Measurements from ENCODE around the gene DNAJB1.
"Not testable (repeated sequence)": the region's sequence is repeated elsewhere in the genome, so short reads cannot be mapped to it uniquely, and the experiment has no call there.

DNAJB1 gene

DNA sequence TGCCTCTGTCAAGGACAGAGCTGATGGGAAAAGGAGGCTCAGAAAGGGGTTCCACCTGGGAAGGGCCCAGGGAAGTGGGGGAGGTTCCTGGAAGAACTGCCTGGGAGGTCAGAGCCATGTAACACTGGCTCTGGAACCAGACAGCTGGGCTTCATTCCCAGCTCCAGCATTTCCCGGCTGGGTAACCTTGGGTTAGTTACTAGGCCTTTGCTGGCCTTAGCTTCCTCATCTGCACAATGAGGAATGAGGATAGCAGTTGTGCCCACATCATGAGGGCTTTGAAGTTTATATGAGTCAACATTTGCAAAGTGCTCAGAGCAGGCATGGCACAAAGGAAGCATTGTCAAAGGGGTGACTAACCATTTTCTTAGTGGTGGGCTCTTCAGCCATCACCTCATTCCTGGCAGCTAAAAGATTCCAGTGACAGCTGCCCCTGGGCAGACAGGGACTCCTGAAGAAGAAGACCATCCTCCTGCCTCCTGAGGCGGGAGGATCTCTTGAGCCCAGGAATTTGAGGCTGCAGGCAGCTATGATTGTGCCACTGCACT lies 1.7 kb upstream of the DNAJB1 start:
- no peak for DNase-seq

- no peak for DNase-seq
These were observed 1.2 kb upstream of the DNAJB1 start for GRCh38 chr19:14519245-14519859.

DNA sequence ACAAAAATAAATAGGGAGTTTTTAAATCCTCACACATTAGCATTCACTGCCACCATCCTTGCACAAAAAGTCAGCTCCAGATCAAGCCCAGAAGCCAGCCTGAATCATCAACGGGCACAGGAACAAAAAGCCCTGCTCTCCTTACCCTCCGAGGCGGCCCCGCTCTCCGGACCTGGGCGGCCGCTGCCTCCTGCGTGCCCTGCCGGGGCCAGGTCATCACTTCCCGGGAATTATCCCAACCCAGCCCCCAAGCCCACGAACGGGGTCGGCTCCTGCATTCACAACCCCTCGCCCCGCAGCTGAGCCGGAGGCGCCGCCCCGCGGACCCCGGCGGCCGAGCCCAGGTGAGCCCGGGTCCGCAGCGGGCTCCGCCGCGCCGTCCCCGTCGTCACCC lies 754 bp downstream of the DNAJB1 start:
- DNase-seq = no peak

DNA sequence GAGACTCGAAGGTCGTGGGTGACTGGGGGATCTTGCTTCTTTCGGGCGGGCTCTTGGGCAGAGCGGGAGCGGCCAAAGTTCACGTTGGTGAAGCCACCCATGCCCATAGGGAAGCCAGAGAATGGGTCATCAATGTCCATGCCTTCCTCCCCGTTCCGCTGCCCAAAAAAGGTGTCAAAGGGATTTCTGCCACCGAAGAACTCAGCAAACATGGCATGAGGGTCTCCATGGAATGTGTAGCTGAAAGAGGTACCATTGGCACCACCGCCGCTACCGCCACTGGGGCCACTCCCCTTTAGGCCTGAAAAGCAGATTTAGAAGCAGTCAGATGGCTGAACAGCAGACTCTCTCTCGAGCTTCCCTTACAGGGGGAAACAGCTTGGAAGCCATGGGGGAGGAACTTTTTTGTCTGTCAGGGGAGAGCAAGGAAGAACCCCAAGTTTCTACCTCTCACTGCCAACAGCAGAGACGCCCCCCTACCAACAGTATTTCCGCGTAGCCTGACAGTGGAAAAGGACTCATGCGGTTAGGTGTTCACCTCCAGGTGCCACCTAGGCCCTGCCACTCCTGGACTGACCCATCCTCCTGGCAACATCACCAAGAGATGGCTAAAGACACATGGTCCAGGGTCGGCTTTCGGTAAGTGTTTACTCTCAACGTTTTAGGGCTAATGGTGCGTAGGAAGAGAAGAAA lies 1.3 kb downstream of the DNAJB1 start:
- DNase-seq = peak; percentile 21

DNA sequence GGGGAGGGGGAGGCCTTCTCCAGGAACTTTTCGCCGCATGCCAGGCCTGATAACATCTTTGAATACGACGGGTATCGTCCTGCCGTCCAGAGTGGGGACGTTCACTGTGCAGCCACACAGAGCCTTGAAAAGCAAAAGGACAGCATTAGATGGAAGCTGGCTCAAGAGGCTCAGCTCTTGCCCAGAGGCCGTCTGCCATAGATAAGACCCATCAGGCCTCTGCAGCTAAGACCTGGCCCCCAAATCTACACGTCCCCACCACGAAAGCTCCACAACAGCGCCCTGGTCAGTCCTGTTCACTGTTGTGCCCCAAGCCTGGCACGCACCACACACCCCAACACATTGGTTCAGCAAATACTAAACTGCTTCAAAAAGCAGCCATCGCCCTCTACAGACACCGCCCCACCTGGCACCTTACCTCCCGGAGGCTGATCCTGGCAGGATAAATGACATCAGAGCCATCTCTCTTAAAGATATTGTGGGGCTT lies 2.1 kb downstream of the DNAJB1 start:
- DNase-seq = no peak

DNA sequence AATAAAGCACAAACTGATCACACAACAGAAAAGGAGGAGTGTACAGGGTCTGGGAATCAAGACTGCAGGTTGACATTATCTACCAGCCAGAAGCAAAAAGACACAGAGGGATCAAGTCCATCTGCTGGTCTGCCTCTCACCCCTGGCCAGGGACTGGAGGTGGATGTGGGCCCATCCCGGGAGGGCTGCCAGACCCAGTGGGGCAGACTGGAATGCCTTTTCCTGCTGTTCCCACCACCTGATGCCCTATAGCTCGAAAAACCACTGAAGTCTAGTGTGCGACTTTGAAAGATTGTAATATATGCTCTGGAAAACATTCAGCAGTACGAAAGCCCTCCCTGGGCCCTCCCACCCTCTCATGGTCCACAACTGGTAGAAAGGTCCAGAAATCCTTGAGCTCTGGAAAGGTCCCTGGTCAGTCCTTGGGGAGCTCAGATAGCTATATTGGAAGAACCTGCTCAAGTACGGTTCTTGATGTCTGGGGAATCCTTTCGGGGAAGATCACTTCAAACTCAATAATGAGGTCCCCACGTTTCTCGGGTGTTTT lies 2.6 kb downstream of the DNAJB1 start:
- no peak for DNase-seq

DNA sequence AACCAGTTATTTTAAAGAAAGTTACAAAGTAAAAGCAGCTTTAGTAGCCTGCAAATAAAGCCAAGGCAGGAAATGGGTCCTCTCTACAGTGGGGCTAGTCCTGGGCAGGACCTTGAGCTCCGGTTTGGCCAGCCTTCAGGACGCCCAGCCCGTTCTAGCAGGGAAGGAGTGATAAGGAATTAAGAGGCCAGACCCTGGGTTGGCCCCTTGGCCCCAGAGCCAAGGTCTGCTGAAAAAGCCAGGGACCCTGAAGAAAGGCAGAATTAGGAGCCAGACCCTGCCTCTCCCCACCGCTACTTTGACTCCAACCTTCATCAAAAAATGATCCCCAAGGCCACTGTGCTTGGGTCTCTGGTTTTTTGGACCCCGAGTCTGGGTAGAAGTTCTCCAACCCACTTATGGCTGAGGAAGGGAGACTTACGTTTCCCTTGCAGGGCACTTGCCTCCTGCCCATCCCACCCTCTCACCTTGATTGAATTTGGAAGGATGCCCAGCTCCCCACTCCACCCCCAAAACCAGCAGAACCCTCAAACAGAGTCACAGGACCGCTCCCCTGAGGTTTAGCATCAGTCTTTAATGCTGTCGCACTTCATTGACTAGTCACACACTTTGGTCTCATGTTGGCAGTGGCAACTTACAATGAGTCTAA lies 3.9 kb downstream of the DNAJB1 start:
- peak; percentile 41 for DNase-seq

DNA sequence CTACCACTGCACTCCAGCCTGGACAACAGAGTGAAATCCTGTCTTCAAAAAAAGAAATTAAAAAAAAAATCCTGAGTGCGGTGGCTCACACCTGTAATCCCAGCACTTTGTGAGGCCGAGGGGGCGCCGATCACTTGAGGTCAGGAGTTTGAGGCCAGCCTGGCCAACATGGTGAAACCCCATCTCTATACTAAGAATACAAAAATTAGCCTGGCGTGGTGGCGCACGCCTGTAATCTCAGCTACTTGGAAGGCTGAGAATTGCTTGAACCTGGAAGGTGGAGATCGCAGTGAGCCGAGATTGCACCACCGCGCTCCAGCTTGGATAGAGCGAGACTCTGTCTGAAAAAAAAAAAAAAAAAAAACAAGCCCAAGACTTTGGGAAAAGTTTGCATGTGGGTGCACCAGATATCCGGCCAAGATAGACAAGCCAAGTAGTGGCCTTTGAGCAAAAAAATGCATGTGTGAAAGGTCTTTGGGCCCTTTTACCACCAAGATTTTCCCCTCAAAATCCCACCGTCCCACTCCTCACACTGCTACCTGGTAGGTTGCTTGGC lies 5.7 kb downstream of the DNAJB1 start:
- peak; percentile 25 for DNase-seq

DNA sequence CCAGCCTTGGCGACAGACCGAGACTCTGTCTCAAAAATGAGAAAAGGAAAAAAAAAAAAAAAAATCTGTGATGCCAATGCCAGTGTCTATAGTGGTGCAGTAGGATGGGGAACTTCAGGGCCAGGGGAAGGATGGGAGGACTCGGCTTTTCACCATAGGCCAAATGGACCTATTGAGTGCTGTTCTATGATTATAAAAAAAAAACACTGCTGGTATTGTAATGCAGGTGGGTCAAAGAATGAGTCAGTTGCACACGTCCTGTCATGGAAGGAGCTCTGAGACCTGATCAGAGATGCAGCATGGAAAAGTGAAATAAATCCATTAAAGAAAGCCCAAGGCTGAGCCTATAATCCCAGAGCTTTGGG lies 7.0 kb downstream of the DNAJB1 start:
- DNase-seq = no peak

- DNase-seq = peak; percentile 63
These were observed 7.6 kb downstream of the DNAJB1 start for GRCh38 chr19:14510311-14511228.

DNA sequence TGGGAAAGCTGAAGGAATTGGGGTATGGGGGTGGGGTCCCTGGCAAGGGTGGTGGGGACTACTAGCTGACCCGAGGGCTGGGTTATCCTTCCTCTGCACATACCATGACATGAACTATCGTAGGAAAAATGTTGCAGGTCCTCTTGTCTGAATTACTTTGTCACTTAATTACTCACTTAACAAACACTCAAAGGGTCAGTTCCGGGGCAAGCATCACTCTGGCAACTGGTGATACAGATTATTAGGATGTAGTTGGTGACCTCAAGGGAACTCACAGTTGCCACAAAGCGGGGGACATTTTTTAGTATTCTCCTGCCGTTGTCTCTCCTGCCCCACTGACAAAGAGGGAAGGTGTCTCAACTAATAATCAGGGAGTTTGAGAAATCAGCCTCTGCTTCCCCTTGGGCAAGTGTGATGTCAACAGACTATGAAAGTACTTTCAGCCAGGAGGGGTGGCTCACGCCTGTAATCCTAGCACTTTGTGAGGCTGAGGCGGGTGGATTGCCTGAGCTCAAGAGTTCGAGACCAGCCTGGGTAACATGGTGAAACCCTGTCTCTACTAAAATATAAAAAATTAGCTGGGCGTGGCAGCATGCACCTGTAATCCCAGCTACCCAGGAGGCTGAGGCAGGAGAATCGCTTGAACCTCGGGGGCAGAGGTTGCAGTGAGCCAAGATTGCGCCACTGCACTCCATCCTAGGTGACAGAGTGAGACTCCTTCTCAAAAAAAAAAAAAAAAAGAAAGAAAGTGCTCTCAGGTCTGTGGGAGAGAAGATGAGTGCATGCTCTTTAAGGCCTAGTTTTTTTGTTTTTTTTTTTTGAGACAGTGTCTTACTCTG lies 10.3 kb downstream of the DNAJB1 start:
- DNase-seq = peak; percentile 48

DNA sequence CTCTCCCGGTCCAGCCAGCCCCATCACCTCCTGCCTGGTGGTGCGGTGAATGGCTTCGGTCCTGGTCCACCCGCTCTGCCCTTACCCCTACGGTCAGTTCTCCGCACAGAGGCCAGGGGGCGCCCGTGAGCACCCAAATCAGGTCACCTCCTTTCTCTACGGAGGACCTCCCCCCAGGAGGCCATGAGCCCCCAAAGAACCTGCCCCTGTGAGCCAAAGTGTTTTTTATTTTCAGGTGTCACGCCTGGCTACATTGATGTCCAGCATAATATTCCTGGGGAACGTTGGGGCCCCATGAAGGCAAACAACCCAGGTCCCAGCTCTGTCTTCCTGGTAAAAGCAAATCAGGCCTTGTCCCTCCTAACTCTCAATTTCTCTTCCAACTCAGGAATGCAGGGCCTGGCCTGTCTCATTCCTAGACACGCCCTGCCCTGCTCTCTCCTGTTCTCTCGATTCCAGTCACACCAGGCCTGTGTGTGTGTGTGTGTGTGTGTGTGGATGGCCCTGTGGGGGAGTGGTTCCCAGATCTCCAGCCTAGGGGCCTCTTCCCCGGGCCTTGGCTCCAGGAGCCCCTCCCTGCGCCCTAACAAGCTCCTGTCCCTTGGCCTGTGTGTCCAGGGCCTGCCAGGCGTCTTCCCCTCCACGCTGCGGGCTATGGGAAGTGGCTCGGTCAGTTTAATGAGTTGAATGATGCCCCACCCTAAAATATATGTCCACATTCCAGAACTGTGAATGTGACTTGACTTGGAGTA lies 12.5 kb downstream of the DNAJB1 start:
- peak; percentile 73 for DNase-seq

GRCh38 chr19:14504575-14504974 lies 13.6 kb downstream of the DNAJB1 start:
- DNase-seq = not testable (repeated sequence)

DNA sequence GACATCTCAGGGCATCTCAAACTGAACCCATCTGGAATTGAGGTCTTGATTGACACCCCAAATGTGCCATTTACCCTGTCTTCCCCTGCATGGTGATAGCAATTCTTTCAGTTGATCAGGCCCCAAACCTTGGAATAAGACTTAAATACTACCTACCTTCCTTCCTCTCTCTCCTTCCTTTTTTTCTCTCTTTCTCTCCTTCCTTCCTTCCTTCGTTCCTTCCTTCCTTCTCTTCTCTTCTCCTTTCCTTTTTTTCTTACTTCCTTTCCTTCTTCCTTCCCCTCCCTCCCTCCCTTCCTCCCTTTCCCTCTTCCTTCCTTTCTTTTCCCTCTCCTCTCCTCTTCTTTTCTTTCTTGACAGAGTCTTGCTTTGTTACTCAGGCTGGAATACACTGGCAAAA lies 14.9 kb downstream of the DNAJB1 start:
- DNase-seq = no peak

DNA sequence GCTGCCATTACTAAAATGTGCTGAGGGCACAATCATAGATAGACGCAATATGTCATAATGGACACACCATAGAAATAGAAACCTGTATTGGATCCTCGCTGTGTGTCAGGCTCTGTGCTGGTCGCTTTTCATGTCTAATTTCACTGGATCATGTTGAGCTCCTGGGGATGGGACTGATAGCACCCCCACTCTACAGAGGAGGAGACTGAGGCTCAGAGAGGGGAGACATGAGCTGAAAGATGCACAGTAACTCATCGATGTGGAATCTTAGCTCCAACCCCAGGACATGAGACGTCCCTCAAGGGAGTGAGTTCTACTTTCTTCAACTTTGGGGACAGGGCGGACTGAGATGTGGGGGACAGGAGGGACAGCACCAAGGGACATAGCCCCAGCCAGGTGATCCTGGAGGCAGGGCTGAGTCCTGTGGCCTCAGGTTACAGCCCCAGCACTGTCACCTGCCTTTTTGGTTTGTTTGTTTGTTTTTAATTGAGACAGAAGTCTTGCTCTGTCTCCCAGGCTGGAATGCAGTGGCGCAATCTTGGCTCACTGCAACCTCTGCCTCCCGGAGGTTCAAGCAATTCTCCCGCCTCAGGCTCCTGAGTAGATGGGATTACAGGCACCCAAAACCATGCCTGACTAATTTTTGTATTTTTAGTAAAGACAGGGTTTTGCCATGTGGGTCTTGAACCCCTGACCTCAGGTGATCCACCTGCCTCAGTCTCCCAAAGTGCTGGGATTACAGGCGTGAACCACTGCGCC lies 15.7 kb downstream of the DNAJB1 start:
- DNase-seq = no peak

- no peak for DNase-seq
These were observed 20.8 kb downstream of the DNAJB1 start for GRCh38 chr19:14497228-14497921.

DNA sequence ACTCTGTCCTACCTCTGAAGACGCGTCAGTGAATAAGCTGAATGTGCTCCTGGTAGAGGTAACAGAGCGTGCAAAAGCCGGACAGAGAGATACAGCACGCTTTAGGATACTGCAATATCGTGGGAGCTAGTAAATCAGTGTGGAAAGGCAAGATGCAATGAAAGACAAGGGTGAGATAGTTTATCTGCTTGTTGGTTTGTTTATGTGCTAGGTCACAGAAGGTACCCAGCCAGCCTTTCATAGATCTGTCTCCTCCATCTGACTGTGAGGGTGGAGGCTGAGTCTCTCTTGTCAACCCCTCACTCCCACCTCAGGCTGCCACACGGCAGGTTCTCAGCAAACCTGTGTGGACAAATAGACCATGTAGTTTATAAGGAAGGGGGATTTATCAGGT lies 21.4 kb downstream of the DNAJB1 start:
- DNase-seq = no peak

- peak; percentile 80 for DNase-seq
These were observed 22.0 kb downstream of the DNAJB1 start, which contains the start of gene GIPC1 for GRCh38 chr19:14496029-14496833. Gene GIPC1 (minus strand): TSS chr19:14496127. CDS start chr19:14482976, 13,151 bp downstream.

All from CD4-positive, alpha-beta T cell treated with Interleukin-15 for 1 hour (primary cell).